ENCODE measurements around the gene IGSF23. TPM values are rescaled to one million over a fixed set of nuclear protein-coding genes. Genes with fewer than 3 reads are reported as not detected.

IGSF23 gene
- total and polyA plus RNA-seq, 2 of the 13 experiments (the other 11 are each of a cell fraction or from before 2014, with no cell fraction given), result 2.3 to 8.8 TPM

GRCh38 chr19:44567745-44568144 lies 45.6 kb upstream of the IGSF23 start:
- Histone ChIP-seq H3K27ac (ENCODE audit: extremely low read length, insufficient read depth, low read length) (no peak overlapping the region), H3K36me3 (replicated peaks in 1 of 2; ENCODE audit: control insufficient read depth in 1 of 2, insufficient read depth in 2 of 2, low read length in 2 of 2) (no peaks in the 10 kb centered on the region), H3K4me3 (replicated peaks in 1 of 3; ENCODE audit: insufficient read depth in 1 of 3, low read depth in 2 of 3, low read length in 3 of 3) (no peak overlapping the region), H3K79me2 (ENCODE audit: insufficient read depth, low read length) (no peaks in the 10 kb centered on the region), H3K4me2 (ENCODE audit: low read depth, low read length) (no peak overlapping the region), H3K4me1 (ENCODE audit: insufficient read depth, low read length) (peaks cover 26% of the 10 kb centered on the region), H3K9ac (ENCODE audit: insufficient read depth, low read depth, low read length) (no peak overlapping the region), H3K27me3 (ENCODE audit: control insufficient read depth in 1 of 2, insufficient read depth in 2 of 2, low read length in 2 of 2) (no peaks in the 10 kb centered on the region), H4K20me1 (ENCODE audit: insufficient read depth, low read length) (no peaks in the 10 kb centered on the region), H3K9me3 (ENCODE audit: low read length) (no peaks in the 10 kb centered on the region), H2AFZ (ENCODE audit: low read length) (no peak overlapping the region)
- 85% methylated on average over 2 of the region's 2 CpGs for WGBS (ENCODE audit: low lambda C conversion rate)
- CTCF ChIA-PET (ENCODE audit: low intra/inter-chr PET ratio, low total read pairs), result interaction anchor here (1.6 kb wide), 1 partner anchor 89 kb away, joined by 3 read pairs; no protein-coding TSS in a partner anchor
- FAIRE-seq (no peak), DNase-seq (ENCODE audit: low spot score) (no peak), ATAC-seq (no peak)
- no peak for TF ChIP-seq ZBTB3 (CRISPR knock-in tag; IDR thresholded peaks at IDR 0.05; ENCODE audit: borderline replicate concordance, low read depth)
- no peak for TF ChIP-seq MIER2 (CRISPR knock-in tag; IDR thresholded peaks at IDR 0.05)
- TF ChIP-seq ZNF333 (CRISPR knock-in tag; IDR thresholded peaks at IDR 0.05; ENCODE audit: borderline replicate concordance), result no peak
- TF ChIP-seq ZNF558 (CRISPR knock-in tag; IDR thresholded peaks at IDR 0.05; ENCODE audit: borderline replicate concordance), result no peak
- TF ChIP-seq HINFP (CRISPR knock-in tag; IDR thresholded peaks at IDR 0.05; ENCODE audit: low read depth), result no peak
- TF ChIP-seq BCL6 (CRISPR knock-in tag; IDR thresholded peaks at IDR 0.05), result no peak
- no peak for TF ChIP-seq FOXK1 (CRISPR knock-in tag; IDR thresholded peaks at IDR 0.05; ENCODE audit: borderline replicate concordance, low read depth)
- no peak for TF ChIP-seq ZSCAN25 (CRISPR knock-in tag; IDR thresholded peaks at IDR 0.05)
- no peak for TF ChIP-seq SPEN (CRISPR knock-in tag; IDR thresholded peaks at IDR 0.05; ENCODE audit: low read depth)
- no peak for TF ChIP-seq JUNB (CRISPR knock-in tag; IDR thresholded peaks at IDR 0.05; ENCODE audit: borderline replicate concordance)
- TF ChIP-seq SOX5 (CRISPR knock-in tag; IDR thresholded peaks at IDR 0.05; ENCODE audit: borderline replicate concordance), result no peak
- no peak for TF ChIP-seq JARID2 (CRISPR knock-in tag; IDR thresholded peaks at IDR 0.05; ENCODE audit: insufficient replicate concordance)
- no peak for TF ChIP-seq SP2 (CRISPR knock-in tag; IDR thresholded peaks at IDR 0.05)
- POLR2A ChIA-PET, result no interaction called here
- intact Hi-C loops (cut with micrococcal nuclease; ENCODE audit: unreplicated experiment), result no loop called here
- in situ Hi-C loops (cut with HindIII; ENCODE audit: extremely low pct_ligation_motif_present, low pct_unique_long_range_greater_than_20kb), result no loop called here
- BruUV-seq (replicated peaks), result no TSS peak
